Purkinje cell (primary cell): ENCODE measurements around the gene FBN2. TPM values are rescaled to one million over a fixed set of nuclear protein-coding genes. Genes with fewer than 3 reads are reported as not detected.

ENCODE experiments used
- polyA plus RNA-seq: library from polyadenylated mRNA; unstranded; fragments of >200 nt; fragmentation: Nextera tagmentation; gene quantifications from 2 replicates; pipeline ENCODE4 v1.2.1, GENCODE V29; 2014

Gene FBN2
- polyA plus RNA-seq: 0.03 TPM in 1 of 2 replicates, not detected in the other

GRCh38 chr5:128538000-128538249 is at the start of gene FBN2:
TSS of gene FBN2 (minus strand) at chr5:128538245. CDS start at chr5:128537603, 642 bp downstream.

